GM12872 (cell line): ENCODE measurements around the gene LONP2.

Source experiments
- CTCF ChIP-seq: IDR thresholded peaks from 3 replicates; pipeline ENCODE4 v1.5.1; 2011; ENCODE audit warnings: low read depth, mild to moderate bottlenecking, low read length, moderate library complexity; ENCODE audit not compliant: insufficient read depth

The LONP2 gene

DNA sequence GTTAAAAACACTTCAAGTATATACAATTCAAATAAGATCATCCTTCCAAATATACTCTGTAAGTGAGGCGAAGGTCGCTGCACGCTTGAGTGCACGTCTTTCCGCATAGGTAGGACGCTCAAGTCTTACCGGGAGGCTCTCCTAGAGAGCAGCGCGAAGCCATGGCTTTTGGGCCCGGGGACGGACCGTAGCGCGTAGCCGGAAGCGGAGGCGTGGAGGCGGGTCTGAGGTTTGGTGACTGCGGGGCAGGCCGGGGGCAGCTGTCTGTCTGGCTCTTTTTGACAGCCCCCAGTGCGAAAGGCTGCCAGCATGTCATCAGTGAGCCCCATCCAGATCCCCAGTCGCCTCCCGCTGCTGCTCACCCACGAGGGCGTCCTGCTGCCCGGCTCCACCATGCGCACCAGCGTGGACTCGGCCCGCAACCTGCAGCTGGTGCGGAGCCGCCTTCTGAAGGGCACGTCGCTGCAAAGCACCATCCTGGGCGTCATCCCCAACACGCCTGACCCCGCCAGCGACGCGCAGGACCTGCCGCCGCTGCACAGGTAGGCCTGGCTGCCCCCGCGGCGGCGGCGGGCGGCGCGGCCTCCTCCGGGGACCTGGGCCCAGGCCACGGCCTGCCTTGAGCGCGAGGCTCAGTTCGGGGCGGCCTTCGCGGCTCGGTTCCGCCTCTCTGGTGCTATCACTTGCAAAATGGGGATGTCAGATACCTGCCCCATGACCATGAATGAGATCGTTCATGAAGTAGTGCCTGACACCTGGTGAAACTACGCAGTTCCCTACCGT, at the start of gene LONP2:
LONP2 (plus strand) TSS at position 221 of the 783 bp plus-strand sequence; CDS start at position 310, 89 bp downstream.
- no peak for TF ChIP-seq CTCF

DNA sequence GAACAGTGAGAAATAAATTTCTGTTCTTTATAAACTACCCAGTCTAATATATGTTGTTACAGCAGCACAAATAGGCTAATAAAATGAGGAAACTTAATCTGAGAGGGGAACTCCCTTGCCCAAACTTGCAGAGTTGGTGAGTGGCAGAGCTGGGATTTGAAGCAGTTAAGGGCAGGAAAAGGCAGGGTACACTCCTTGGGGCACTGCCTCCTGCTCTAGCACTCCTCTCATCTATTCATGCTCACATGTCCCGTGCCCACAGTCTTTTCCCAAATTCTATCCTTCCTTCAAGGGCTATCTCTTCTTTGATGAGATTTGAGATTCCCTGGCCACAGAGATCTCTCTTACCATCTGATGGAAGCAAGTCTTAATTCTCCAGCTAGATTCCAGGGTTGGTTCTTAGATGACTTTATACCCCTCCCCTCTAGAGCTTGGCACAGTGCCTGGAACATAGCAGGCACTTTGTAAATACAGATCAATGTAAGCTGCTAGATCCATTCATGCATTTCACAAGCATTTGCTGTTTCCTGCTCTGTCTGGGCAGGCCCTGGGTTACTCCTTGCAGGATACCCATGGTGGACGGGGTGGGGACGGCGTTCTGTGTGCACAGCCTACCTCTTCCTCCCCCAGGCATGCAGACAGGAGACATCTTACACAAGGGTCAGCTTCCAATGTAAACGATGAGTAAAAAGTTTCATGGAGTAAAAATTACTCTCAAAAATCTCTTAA, 49.1 kb upstream of the LONP2 start:
- TF ChIP-seq CTCF, result no peak

- no peak for TF ChIP-seq CTCF
Measured at GRCh38 chr16:48197294-48197693, 46.8 kb upstream of the LONP2 start.

GRCh38 chr16:48201515-48202201, 42.4 kb upstream of the LONP2 start:
- TF ChIP-seq CTCF, result no peak

GRCh38 chr16:48203974-48204824, 39.9 kb upstream of the LONP2 start:
- TF ChIP-seq CTCF, result no peak

DNA sequence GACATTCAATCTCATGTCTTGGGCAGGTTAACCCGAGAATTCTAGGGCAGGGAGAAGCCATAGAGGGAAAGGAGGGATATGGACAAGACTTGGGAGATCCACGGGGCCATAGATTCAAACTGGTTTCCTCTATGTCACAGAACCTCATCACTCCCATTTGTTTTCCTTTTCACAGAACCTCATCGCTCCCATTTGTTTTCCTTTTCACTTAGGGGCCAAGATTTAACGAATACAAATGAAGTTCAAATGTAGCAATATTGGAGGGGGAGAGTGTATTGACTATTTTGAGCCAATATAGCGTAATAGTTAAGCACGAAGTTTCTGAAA, 39.3 kb upstream of the LONP2 start:
- TF ChIP-seq CTCF, result no peak
